Hematopoietic multipotent progenitor cell treated with erythropoietin and hydrocortisone succinate and interleukin-3 and kit ligand, for 15 days (in vitro differentiated cells): ENCODE data around the gene PSMD11.

Experiments used
- DNase-seq: peaks from one replicate; pipeline ENCODE4 v3.0.0-alpha.2; 2015; ENCODE audit warnings: low spot score

The PSMD11 gene

GRCh38 chr17:32490101-32490482 is 45.8 kb downstream of the PSMD11 start:
- no peak for DNase-seq

DNA sequence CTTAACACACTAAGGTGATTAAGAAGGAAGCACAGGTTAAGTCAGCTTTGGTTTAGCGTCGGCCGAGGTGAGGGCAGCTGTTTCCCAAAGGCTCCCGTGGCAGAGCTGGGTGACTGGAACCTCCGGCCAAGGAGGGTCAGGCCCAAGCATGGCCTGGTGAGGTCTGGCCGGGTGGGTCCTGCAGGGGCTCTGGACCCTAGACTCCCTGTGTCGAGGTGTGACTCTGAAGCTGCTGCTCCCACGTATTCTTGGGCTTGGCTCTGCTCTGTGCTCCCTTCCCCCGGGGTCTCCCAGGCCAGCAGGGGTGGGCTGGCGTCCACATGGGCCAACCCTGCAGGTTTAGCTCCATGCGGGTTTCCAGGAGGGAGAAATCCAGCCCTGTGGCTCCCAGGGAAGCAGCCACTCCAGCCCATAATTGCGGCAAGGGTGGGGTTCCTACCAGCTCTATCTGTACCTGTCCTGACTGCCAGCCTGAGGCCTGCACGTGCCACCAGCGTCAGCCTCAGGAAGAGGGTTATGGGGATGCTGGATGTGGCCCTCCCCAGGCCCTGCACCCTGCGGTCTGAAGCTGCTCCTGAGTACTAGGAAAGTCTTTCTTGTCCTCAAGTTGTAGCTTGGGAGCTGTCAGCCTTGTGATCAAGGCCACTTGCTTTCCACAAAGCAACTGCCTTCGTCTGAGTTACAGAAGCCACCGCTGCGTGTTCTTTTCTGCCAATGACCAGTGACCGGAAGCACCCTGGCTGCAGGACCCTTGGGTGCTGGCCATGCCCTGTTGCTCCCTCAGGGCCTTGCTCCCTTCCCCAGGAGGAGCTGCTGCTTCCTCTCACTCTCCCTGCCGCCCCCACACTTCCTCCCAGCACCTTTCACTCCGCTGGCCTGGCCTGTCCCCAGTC is 47.3 kb downstream of the PSMD11 start:
- DNase-seq = no peak

DNA sequence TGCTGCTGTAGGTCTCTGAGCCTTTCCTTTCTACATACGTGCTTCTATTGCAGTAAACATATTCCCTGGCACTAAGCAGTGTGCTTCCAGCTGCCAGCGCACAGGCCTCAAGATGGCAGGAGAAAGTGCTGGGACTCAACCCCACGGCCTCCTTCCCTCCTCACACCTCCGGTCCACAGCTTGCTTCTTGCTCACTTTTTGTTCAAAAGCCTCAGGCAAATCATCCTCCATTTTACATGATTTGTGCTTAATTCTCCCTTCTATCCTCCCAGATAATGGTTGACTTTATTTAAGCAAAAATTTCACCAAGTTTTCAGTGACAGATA is 47.9 kb downstream of the PSMD11 start:
- DNase-seq = no peak

DNA sequence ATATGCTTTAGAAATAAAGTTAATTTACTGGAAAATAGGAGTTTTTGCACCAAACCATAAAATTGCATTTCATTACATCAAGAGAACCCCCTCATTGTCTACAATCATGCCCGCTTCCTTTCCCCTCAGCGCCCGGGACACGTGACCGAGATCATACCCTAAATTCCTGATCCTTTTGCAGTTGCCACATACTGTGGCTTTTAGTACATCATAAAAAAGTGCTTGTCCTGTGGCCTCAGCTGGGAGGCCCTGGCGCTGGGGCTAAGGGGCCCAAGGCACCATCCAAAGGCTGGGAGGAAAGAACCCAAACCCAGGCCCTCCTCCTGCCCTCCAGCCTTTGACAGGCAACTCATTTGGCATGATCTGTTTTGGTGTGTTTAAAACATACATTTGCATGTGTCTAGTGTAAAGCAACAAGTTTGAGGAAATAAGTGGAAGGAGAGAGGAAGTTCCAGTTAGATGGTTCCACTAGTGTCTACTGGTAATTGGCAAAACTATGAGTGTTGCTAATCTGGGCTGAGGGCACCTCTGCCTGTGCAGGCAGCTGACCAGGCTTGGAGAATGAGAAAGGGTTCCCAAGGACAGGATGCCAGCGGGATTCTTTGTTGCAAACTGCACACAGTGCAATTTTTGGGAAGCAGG is 48.5 kb downstream of the PSMD11 start:
- DNase-seq = no peak

GRCh38 chr17:32493571-32493970 is 49.3 kb downstream of the PSMD11 start:
- DNase-seq = no peak

DNA sequence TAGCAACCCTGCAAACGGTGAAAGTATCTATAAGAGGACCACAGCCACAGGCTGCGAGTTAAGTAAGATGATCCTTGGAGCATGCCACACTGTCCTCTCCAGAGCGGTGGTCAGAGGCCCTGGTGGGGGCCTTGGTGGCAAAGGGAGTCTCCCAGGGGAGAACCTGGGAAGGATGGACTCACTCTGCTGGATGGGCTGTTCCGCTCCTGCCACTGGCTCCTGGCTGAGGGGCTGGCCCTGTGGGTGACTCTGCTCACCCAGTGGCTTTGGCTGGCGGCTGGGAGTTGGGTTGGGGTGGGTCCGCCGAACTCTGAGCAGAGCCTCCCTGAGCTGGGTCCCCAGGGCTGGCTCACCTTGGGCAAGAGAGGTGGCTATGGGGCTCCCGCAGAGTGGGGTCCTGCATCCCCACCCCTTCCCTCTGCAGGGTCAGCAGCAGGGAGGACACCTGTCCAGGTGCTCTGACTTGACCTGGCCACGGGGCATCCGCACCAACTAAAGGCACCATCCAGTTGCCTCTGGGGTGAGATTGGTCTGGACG is 49.7 kb downstream of the PSMD11 start:
- no peak for DNase-seq

GRCh38 chr17:32494621-32495358 is 50.5 kb downstream of the PSMD11 start:
- no peak for DNase-seq

DNA sequence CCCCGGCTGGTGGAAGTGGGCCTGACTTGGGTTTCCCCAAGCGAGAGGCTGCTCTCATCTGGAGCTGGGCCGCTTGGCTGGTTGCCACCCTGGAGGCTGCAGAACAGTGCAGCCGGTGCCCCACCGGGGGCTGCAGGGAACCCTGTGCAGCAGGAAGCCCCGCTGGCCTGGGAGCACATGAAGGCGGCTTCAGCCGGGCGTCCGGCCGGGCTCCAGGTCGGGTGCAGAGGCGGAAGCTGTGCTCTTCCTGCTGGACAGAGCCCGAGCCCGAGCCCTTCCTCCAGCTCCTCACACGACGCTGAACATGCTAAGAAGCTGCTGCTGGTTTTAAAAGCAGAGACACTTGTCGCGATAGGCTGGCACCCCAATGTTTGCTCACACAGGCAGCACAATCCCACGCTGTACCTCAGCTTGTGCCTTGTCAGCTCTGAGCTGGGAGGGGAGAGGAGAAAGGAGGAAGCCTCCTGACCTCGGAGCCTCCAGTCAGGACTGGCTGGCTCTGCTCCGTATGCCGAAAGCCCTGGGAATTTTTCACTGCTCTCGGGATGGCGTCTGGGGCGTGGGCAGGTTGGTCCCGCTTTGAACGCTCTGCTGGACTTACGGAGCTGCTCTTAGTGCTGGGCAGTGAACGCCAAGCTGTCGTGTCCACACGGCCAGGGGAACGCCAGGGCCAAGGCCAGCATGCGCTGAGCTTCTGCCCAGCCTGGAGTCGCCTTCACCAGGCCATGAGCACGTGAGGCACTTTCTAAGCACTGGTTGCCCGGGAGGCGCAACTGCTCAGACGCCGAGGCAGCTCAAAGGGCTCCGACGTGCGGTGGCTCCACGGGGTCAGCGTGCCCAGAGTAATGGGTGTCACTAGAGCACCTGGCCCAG is 51.3 kb downstream of the PSMD11 start:
- DNase-seq = no peak

DNA sequence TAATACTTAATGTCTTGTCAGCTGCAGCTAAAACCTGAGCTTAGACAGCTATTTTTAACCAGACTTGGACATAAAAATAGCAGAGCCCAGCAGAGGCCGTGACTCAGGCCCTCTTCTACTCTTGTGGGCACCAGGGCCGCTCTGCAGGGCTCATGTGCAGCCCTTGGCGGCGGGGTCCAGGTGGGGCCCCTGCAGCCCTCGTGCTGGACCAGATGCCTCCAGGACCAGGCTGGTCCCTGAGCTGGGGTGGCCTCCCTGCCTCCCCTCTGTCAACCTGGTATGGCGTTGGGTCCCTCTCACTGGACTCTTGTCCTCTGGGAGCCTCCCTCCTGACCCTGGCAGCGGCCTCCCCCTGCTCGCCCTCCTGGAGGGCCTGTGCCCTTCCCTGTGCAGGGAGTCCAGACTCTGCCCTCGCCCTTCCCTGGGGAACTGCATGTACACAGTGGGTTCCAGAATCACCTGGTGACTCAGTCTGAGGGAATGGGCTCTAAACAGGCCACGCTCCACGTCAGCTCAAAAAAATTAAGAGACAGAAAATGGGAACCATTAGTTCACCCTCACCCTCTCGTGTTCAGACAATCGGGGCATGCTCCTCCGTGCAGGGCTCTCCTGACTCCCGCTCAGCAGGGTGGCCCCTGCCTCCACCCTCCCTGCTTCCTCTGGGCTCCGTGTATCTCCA is 52.2 kb downstream of the PSMD11 start:
- no peak for DNase-seq

- no peak for DNase-seq
Measured at GRCh38 chr17:32497431-32498205, 53.3 kb downstream of the PSMD11 start.

DNA sequence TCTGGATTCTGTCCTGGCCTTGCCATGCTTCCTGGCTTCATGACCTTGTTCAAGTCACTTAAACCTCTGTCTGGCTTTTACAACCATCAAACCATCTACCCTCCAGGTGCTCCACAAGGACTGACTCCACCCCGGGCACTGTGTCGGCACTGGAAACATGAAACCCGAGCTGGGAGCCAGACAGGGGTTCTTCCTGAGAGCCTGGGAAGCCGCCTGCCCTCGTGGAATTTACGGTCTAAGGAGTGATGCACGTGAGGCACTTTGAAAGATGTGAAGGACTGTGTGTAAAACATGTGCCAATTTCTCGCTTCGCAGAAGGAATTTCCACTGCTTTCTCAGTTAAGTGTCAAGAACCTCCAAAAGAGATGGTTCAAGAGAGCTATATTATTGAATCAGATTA is 54.1 kb downstream of the PSMD11 start:
- no peak for DNase-seq

- DNase-seq = no peak
Measured at GRCh38 chr17:32502013-32502412, 57.7 kb downstream of the PSMD11 start.

DNA sequence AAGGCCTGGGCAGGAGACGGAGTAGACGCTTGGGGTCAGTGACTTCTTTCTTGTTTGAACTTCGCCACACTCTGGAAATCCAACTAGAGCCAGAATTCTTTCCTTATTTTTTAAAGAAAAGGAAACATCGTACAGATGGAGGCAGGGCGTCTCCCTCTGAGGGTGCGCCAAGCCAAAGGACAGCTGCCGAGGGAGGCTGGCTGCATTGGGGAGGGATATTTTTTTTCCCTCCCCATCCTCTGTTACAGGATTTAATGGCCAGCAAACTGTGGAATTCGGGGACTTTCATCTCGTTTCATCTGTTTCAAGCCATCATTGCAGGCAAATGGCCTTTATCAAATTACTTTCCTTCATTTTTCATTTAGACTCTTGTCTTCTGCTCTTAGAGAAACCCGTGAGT is 58.4 kb downstream of the PSMD11 start:
- no peak for DNase-seq

DNA sequence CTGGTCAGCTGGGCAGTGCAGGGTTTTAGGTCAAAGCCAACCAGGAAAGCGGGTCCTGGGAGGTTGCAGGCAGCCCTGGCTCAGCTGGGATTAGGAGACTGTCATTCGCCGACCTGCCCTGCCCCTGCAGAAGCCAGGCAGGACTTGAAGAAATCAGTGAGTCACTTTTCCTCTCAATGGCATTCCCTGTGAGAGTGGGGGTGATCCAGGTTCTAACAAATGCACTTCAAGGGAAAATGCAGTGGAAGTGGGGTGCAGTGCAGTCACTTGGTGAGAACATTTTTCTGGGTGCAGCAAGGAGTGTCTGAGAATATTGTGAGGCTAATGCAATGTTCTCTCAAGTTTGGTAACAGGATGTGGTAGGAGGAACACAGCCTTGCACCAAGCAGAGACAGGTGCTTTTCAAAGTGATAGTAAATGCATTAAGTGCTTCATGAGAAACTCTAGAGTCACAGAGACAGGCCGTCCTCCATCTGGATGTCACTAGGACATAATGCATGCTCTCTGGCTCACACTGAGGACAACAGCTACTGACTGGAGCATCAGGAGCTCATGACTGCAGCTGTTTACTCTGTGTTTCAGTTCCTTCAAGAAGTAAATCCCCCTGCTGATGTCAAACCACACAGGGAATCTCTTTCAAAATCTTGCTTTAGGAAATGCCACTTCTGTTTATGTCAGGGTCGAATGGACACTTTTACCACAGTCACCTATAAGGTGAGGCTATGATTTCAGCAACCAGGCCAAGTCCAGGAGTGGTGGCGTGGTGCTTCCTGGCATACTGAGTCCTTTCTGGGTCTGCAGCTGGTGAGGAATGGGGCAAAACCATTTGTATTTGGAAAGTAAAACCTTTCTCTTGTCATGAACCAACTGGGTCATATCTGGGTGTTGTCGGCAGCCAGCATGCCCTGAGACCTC is 59.2 kb downstream of the PSMD11 start:
- DNase-seq = no peak

DNA sequence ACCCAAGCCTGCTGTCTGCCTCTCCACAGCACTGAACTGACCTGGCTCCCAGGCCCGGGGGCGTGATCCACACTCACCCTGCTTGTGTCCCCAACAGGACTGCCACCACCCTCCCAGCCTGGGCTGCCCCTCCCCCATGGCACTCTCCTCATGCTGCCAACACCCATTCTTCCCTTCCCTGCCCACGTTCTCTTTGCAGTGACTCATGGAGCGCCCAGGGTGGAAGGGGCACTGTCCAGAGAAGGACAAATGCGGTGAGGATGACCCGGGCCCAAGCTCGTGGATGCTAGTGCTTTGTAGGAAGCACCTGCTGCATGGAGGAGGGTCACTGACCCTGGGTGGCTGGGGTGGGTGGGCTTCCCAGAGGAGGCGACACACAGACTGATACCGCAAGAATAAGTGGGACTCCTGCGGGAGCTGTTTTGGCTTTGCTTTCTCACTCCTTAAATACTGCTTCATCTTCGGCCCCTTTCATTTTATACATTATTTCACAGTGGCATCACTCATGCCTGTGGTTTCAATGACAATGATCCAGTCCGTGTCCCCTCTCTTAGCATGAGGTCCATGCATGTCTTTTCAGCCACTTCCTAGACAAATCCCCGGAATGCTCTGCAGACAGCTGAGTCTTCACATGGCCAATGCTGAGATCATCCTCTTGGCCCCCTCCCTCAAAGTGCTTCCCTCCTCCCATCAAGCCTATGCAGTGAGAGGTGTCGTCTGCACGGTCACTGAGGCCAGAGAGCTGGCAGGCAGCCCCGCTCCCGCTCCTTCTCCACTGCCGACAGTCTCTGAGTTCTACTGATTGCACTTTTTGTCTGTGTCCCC is 60.1 kb downstream of the PSMD11 start:
- no peak for DNase-seq

DNA sequence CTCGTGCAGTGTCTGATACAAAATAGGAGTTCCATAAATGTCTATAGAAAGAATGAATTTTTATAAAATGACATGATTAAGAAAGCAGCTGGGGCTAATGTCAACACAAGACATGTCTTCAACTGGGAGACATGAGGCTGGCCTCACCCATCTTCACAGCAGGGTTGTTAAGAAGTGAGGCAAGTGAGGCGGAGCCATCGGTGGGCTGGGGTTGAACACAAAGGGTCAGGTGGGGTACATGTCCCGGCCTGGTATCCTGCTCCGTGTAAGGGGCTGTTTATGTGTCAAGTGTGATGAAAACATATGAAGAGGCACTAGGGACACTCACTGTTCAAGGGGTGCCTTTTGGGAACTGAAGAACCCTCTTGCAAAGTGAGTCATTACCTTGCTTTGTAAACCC is 64.6 kb downstream of the PSMD11 start:
- DNase-seq = no peak

DNA sequence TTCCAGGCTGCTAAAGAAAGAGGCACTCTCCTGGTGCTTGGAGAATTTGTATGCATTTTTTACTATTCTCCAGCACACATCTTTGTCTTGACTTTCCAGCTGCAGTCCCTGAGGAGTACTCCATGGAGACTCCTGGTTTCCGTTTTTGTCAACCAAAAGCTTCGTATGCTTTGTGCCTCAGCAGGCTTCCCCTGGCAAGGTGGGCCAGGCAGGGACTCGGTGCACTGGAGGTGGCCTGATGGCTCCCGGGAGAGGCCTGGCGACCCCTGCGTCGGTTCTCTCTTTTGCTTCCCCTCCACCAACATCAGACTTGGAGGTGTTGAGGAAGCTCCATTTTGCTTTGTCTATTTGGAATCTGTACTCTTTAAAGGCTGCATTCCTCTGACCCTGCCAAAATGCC is 66.2 kb downstream of the PSMD11 start:
- DNase-seq = no peak

DNA sequence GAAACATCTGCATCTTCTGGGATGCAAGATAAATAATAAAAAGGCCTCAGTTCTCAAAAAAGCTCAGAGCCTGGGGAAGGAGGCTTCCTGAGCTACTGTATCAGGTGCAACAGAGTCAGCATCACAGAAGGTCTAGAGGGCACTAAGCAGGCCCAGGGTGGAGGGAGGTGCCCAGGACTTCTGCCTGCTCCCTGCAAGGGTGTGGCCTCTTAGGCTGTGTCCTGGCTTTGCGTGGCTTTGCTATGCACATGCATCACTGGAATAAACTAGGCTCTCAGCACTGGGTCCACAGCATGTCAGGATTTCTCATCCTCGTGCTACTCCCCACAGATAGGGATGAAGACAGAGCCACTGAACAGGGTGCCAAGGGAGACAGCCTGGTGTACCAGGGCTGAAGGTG is 68.0 kb downstream of the PSMD11 start:
- DNase-seq = no peak

GRCh38 chr17:32513579-32513978 is 69.3 kb downstream of the PSMD11 start:
- DNase-seq = no peak
